K562 (cell line): ENCODE measurements around the gene PRRT2. TPM values are rescaled to one million over a fixed set of nuclear protein-coding genes. Genes with fewer than 3 reads are reported as not detected.

ENCODE experiments used
- GABPB2 ChIP-seq: fragments of 250-450 bp; sonication (Bioruptor Pico); conservative IDR thresholded peaks from 2 replicates; pipeline ENCODE4 v1.5.1; 2021; ENCODE audit warnings: mild to moderate bottlenecking
- HMG20B ChIP-seq: fragments of 250-450 bp; sonication (Bioruptor Pico); IDR thresholded peaks from 2 replicates; pipeline ENCODE4 v1.5.0; 2021; ENCODE audit warnings: mild to moderate bottlenecking
- HMGN3 ChIP-seq: IDR thresholded peaks from 2 replicates; pipeline ENCODE4 v1.6.1; 2011; ENCODE audit warnings: borderline replicate concordance, low read depth, mild to moderate bottlenecking, mixed read lengths, low read length; ENCODE audit not compliant: insufficient read length; ENCODE audit errors: extremely low read depth
- HNRNPLL ChIP-seq: fragments of 200-400 bp; formaldehyde crosslinking; IDR thresholded peaks from 2 replicates; pipeline ENCODE4 v1.6.1; 2017; ENCODE audit warnings: low read length, low read depth, mild to moderate bottlenecking; ENCODE audit not compliant: poor library complexity, severe bottlenecking
- KLF10 ChIP-seq: fragments of 250-450 bp; sonication (Bioruptor Pico); IDR thresholded peaks from 2 replicates; pipeline ENCODE4 v1.6.1; 2021; ENCODE audit warnings: matching md5 sums
- KLF16 ChIP-seq: IDR thresholded peaks from 2 replicates; pipeline ENCODE4 v1.6.1; 2016; ENCODE audit warnings: antibody characterized with exemption
- POLR2A ChIP-seq: fragments of 450-650 bp; conservative IDR thresholded peaks from 2 replicates; pipeline ENCODE4 v1.6.1; 2016
- RBFOX2 ChIP-seq: fragments of 200-400 bp; formaldehyde crosslinking; IDR thresholded peaks from 2 replicates; pipeline ENCODE4 v1.6.1; 2017; ENCODE audit warnings: low read depth, mild to moderate bottlenecking, low read length, moderate library complexity
- SOX6 ChIP-seq: fragments of 450-650 bp; IDR thresholded peaks from 2 replicates; pipeline ENCODE4 v1.6.1; 2014; ENCODE audit warnings: mild to moderate bottlenecking
- SRSF7 ChIP-seq: fragments of 200-400 bp; formaldehyde crosslinking; optimal IDR thresholded peaks from 2 replicates; pipeline ENCODE3; 2017; ENCODE audit warnings: mild to moderate bottlenecking, low read depth, low read length
- STAG1 ChIP-seq: sonication (generic); formaldehyde crosslinking; IDR thresholded peaks from 2 replicates; pipeline ENCODE4 v1.5.0; 2020; ENCODE audit warnings: missing genetic modification reagents, borderline replicate concordance
- TAL1 ChIP-seq: fragments of 450-650 bp; IDR thresholded peaks from 2 replicates; pipeline ENCODE4 v1.6.1; 2016; ENCODE audit warnings: mild to moderate bottlenecking
- ZNF274 ChIP-seq: IDR thresholded peaks from 2 replicates; pipeline ENCODE4 v1.6.1; 2011; ENCODE audit warnings: low read depth, mild to moderate bottlenecking, low read length, moderate library complexity, borderline replicate concordance
- polyA plus RNA-seq, 8 experiments: library from polyadenylated mRNA; depleted of rRNA in 4 of 8; stranded (reverse) in 5 of 8; unstranded in 3 of 8; fragments of >200 nt; fragmentation: Nextera tagmentation in 2 of 8; fragmentation: Illumina TruSeq in 1 of 8; extraction: Ambion mirVana in 2 of 8; extraction: Trizol in 1 of 8; gene quantifications; 2 replicates each; pipeline versions ENCODE4 v1.2.1 to v1.2.3, GENCODE V29; 2011 to 2014; ENCODE audit warnings: inconsistent platforms in 1 of 8, missing spikeins in 1 of 8
- total RNA-seq, 7 experiments: library from RNA; depleted of rRNA in 6 of 7; stranded (reverse); fragments of >200 nt in 6 of 7; fragmentation: Illumina TruSeq in 2 of 7; extraction: Trizol in 2 of 7; gene quantifications; 2 replicates each; pipeline versions ENCODE4 v1.2.1 to v1.2.3, GENCODE V29; 2011 to 2021; ENCODE audit warnings: low replicate concordance in 1 of 7
- TF ChIP-seq, protein P1 (sequence below): sonication (generic); formaldehyde crosslinking; IDR thresholded peaks from 2 replicates; pipeline ENCODE4 v1.8.1; 2023; ENCODE audit warnings: mild to moderate bottlenecking, missing genetic modification reagents, moderate library complexity
- TF ChIP-seq, protein P2 (sequence below): fragments of 250-450 bp; sonication (Bioruptor Pico); IDR thresholded peaks from 2 replicates; pipeline ENCODE4 v1.4.0; 2020
- TF ChIP-seq, protein P3 (sequence below): fragments of 450-650 bp; conservative IDR thresholded peaks from 2 replicates; pipeline ENCODE4 v1.6.1; 2016; ENCODE audit warnings: missing genetic modification characterization, low read depth, mild to moderate bottlenecking, control low read depth, missing compliant biosample characterization
- TF ChIP-seq, protein P4 (sequence below): sonication (generic); formaldehyde crosslinking; IDR thresholded peaks from 2 replicates; pipeline ENCODE4 v1.8.0; 2022; ENCODE audit warnings: missing genetic modification reagents, mild to moderate bottlenecking, borderline replicate concordance
- TF ChIP-seq, protein P5 (sequence below): fragments of 450-650 bp; IDR thresholded peaks from 2 replicates; pipeline ENCODE4 v1.6.1; 2017; ENCODE audit warnings: mild to moderate bottlenecking, moderate library complexity

PRRT2 gene
- total and polyA plus RNA-seq, 9 of the 15 experiments (the other 6 are each of a cell fraction or from before 2014, with no cell fraction given), result 0.11 to 1.0 (median 0.42) TPM; not detected in 2

DNA sequence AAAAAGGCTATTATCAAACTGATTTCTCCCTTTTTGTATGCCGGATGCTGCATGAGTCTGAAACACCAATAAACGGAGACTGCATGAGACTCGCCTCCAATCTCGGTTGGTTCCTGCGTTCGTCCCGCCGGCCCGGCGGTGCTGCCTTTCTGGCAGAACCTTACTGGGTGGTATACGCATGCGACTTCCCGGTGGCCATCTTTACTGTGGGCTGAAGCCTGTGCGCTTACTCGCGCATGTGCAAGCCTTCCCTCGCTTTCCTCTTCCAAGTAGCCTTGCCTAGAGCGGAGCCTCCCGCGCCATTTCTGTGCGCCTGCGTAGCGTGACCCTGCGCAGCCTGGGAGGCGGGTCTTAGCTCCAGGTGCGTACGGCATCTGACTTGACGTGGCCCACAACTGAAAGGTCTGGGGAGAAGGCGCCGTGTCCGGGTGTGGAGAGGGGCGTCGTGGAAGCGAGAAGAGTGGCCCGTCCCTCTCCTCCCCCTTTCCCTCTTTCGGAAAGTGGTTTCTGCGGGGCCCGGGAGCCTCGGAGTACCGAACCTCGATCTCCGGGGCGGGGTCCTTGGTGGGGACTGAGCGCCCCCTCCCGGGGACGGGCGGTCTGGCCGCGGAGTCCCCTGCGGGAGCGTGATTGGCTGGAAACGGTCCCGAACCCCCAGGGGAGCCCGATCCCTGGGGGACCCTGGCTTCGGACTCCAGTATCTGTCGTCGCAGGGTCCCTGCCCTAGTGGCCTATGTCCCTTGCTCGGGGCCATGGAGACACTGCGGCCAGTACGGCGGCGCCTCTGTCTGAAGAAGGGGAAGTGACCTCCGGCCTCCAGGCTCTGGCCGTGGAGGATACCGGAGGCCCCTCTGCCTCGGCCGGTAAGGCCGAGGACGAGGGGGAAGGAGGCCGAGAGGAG is 4.0 kb downstream of the PRRT2 start, which contains the start of gene PAGR1 (continued):
- TF ChIP-seq TAL1 (no peak), KLF10 (CRISPR knock-in tag) (no peak), ZNF274 (no peak), RBFOX2 (peak; percentile 91), SOX6 (peak; percentile 38; the same call in 1 of the 2 replicates), SRSF7 (no peak), HMG20B (no peak), GABPB2 (CRISPR knock-in tag) (no peak), KLF16 (peak; percentile 16; the same call in 1 of the 2 replicates), POLR2A (peak; percentile 89), STAG1 (no peak), HMGN3 (no peak), HNRNPLL (peak; percentile 98)
- TF ChIP-seq, protein P1, sequence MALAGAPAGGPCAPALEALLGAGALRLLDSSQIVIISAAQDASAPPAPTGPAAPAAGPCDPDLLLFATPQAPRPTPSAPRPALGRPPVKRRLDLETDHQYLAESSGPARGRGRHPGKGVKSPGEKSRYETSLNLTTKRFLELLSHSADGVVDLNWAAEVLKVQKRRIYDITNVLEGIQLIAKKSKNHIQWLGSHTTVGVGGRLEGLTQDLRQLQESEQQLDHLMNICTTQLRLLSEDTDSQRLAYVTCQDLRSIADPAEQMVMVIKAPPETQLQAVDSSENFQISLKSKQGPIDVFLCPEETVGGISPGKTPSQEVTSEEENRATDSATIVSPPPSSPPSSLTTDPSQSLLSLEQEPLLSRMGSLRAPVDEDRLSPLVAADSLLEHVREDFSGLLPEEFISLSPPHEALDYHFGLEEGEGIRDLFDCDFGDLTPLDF, result peak; percentile 92
- TF ChIP-seq, protein P2, sequence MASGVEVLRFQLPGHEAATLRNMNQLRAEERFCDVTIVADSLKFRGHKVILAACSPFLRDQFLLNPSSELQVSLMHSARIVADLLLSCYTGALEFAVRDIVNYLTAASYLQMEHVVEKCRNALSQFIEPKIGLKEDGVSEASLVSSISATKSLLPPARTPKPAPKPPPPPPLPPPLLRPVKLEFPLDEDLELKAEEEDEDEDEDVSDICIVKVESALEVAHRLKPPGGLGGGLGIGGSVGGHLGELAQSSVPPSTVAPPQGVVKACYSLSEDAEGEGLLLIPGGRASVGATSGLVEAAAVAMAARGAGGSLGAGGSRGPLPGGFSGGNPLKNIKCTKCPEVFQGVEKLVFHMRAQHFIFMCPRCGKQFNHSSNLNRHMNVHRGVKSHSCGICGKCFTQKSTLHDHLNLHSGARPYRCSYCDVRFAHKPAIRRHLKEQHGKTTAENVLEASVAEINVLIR (CRISPR knock-in tag), result peak; percentile 81
- TF ChIP-seq, protein P3, sequence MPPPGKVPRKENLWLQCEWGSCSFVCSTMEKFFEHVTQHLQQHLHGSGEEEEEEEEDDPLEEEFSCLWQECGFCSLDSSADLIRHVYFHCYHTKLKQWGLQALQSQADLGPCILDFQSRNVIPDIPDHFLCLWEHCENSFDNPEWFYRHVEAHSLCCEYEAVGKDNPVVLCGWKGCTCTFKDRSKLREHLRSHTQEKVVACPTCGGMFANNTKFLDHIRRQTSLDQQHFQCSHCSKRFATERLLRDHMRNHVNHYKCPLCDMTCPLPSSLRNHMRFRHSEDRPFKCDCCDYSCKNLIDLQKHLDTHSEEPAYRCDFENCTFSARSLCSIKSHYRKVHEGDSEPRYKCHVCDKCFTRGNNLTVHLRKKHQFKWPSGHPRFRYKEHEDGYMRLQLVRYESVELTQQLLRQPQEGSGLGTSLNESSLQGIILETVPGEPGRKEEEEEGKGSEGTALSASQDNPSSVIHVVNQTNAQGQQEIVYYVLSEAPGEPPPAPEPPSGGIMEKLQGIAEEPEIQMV, result no peak
- TF ChIP-seq, protein P4, sequence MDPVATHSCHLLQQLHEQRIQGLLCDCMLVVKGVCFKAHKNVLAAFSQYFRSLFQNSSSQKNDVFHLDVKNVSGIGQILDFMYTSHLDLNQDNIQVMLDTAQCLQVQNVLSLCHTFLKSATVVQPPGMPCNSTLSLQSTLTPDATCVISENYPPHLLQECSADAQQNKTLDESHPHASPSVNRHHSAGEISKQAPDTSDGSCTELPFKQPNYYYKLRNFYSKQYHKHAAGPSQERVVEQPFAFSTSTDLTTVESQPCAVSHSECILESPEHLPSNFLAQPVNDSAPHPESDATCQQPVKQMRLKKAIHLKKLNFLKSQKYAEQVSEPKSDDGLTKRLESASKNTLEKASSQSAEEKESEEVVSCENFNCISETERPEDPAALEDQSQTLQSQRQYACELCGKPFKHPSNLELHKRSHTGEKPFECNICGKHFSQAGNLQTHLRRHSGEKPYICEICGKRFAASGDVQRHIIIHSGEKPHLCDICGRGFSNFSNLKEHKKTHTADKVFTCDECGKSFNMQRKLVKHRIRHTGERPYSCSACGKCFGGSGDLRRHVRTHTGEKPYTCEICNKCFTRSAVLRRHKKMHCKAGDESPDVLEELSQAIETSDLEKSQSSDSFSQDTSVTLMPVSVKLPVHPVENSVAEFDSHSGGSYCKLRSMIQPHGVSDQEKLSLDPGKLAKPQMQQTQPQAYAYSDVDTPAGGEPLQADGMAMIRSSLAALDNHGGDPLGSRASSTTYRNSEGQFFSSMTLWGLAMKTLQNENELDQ (CRISPR knock-in tag), result no peak
- TF ChIP-seq, protein P5, sequence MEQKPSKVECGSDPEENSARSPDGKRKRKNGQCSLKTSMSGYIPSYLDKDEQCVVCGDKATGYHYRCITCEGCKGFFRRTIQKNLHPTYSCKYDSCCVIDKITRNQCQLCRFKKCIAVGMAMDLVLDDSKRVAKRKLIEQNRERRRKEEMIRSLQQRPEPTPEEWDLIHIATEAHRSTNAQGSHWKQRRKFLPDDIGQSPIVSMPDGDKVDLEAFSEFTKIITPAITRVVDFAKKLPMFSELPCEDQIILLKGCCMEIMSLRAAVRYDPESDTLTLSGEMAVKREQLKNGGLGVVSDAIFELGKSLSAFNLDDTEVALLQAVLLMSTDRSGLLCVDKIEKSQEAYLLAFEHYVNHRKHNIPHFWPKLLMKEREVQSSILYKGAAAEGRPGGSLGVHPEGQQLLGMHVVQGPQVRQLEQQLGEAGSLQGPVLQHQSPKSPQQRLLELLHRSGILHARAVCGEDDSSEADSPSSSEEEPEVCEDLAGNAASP, result no peak
